Measurements from ENCODE around the gene CCDC186.

CCDC186 gene

DNA sequence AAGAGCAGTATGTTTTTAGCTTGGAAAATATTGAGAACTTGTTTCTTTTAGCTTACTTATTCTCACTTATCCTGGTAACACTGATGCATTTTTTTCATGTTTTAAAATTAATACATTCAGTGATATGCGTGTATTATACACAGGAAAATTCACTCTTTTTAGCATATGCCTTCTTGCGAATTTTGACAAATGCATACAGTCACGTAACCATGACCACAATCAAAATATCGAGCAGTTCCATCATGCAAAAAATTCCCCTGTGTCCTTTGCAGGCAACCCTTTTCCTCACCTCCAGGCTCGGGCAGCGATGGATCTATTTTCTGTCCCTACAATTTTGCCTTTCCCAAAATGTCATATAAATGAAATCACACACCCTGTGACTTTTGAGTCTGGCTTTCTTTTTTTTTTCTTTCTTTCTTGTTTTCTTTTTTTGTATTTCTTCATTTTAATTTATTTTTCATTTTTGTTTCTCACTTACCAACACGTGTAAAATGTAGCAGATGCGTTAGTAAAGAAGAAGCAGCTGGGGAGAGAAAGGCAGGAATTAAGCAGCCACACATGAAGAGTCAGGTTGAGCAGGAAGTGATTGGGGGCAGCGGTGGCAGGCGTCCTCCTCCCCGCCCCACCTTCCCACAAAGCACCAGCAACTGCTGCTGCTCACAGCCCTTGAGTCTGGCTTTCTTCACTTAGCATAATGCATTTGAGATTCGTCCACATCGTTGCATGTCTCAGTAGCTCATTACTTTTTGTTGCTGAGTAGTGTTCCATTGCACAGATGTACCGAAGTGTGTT lies 100.4 kb downstream of the CCDC186 start:
- no peak for TF ChIP-seq CTCF (IDR thresholded peaks at IDR 0.05; ENCODE audit: low read depth, low read length)
- no peak overlapping the region for H3K4me3 ChIP-seq (ENCODE audit: low read depth, low read length)

- H3K4me3 ChIP-seq (ENCODE audit: low read depth, low read length): no peak overlapping the region
- TF ChIP-seq CTCF (IDR thresholded peaks at IDR 0.05; ENCODE audit: low read depth, low read length): no peak
Observed at GRCh38 chr10:114071178-114071577, 102.8 kb downstream of the CCDC186 start.

Measured in WI38 (cell line).